C4-2B (cell line): Measurements from ENCODE around the gene TBX4.

Experiments used
- ZFX ChIP-seq: fragments of 450-650 bp; IDR thresholded peaks from 2 replicates; pipeline ENCODE4 v1.6.1; 2017
- TF ChIP-seq, protein P1 (sequence below): fragments of 450-650 bp; conservative IDR thresholded peaks from 2 replicates; pipeline ENCODE4 v1.5.1; 2017; ENCODE audit warnings: mild to moderate bottlenecking

GRCh38 chr17:61457226-61457983 lies 5.2 kb downstream of the TBX4 start:
- TF ChIP-seq, protein P1, sequence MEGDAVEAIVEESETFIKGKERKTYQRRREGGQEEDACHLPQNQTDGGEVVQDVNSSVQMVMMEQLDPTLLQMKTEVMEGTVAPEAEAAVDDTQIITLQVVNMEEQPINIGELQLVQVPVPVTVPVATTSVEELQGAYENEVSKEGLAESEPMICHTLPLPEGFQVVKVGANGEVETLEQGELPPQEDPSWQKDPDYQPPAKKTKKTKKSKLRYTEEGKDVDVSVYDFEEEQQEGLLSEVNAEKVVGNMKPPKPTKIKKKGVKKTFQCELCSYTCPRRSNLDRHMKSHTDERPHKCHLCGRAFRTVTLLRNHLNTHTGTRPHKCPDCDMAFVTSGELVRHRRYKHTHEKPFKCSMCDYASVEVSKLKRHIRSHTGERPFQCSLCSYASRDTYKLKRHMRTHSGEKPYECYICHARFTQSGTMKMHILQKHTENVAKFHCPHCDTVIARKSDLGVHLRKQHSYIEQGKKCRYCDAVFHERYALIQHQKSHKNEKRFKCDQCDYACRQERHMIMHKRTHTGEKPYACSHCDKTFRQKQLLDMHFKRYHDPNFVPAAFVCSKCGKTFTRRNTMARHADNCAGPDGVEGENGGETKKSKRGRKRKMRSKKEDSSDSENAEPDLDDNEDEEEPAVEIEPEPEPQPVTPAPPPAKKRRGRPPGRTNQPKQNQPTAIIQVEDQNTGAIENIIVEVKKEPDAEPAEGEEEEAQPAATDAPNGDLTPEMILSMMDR: no peak
- no peak for TF ChIP-seq ZFX
